ENCODE results near the gene RAP1GAP. TPM values are rescaled to one million over a fixed set of nuclear protein-coding genes. Genes with fewer than 3 reads are reported as not detected.

The RAP1GAP gene
- total RNA-seq, 1 donor from 2014 or later: 14.7 TPM

GRCh38 chr1:21664806-21665588, 4.2 kb downstream of the RAP1GAP start:
- no peak for ATAC-seq
- peak; percentile 42 for DNase-seq (ENCODE audit: low spot score)
- intact Hi-C loops (cut with DNase I): no loop called here

GRCh38 chr1:21663951-21664805, 5.0 kb downstream of the RAP1GAP start:
- ATAC-seq: no peak
- DNase-seq (ENCODE audit: low spot score): peak; percentile 43
- intact Hi-C loops (cut with DNase I): no loop called here

- intact Hi-C loops (cut with DNase I): no loop called here
- DNase-seq (ENCODE audit: low spot score) (peak; percentile 32), ATAC-seq (no peak)
Observed at GRCh38 chr1:21663248-21663950, 5.8 kb downstream of the RAP1GAP start.

GRCh38 chr1:21662426-21663247, 6.5 kb downstream of the RAP1GAP start:
- intact Hi-C loops (cut with DNase I): no loop called here
- no peak for ATAC-seq

DNA sequence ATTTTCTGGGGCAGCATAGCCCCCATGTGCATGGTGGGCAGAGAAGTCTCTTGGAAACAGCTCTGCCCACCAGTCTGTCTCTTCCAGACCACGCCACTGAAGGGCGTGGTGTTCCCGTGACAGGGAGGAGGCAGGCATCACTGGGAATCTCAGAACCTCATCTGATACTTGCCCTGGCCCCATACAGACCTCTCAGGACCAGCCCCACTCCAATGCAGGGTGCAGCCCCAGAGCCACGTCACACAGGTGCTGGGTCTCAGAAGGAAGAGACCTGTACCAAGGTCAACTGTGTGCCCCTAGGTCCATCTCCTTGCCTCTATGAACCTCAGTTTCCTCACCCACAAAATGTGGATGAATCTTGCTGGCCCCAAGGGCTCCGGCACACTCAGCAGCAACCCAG, 7.3 kb downstream of the RAP1GAP start:
- DNase-seq (ENCODE audit: low spot score) (no peak), ATAC-seq (no peak)
- intact Hi-C loops (cut with DNase I): no loop called here

More at GRCh38 chr1:21662426-21663247, 6.5 kb downstream of the RAP1GAP start:
- peak; percentile 12 for DNase-seq (ENCODE audit: low spot score)

- intact Hi-C loops (cut with DNase I): loop anchor here (5.0 kb wide), 1 partner anchor 153 kb away; the partner anchor contains the start of gene ALPL
Observed at GRCh38 chr1:21659924-21660326, 9.2 kb downstream of the RAP1GAP start.

GRCh38 chr1:21659099-21659923, 9.8 kb downstream of the RAP1GAP start:
- intact Hi-C loops (cut with DNase I): loop anchor here (5.0 kb wide), 1 partner anchor 152 kb away; the partner anchor contains the start of gene ALPL
- DNase-seq (ENCODE audit: low spot score) (peak; percentile 84), ATAC-seq (peak; percentile 81)

More at GRCh38 chr1:21659924-21660326, 9.2 kb downstream of the RAP1GAP start:
- DNase-seq (ENCODE audit: low spot score): no peak
- ATAC-seq: no peak

GRCh38 chr1:21657456-21658190, 11.5 kb downstream of the RAP1GAP start:
- DNase-seq (ENCODE audit: low spot score) (no peak), ATAC-seq (no peak)
- intact Hi-C loops (cut with DNase I): loop anchor here (5.0 kb wide), 1 partner anchor 150 kb away; the partner anchor contains the start of gene ALPL

DNA sequence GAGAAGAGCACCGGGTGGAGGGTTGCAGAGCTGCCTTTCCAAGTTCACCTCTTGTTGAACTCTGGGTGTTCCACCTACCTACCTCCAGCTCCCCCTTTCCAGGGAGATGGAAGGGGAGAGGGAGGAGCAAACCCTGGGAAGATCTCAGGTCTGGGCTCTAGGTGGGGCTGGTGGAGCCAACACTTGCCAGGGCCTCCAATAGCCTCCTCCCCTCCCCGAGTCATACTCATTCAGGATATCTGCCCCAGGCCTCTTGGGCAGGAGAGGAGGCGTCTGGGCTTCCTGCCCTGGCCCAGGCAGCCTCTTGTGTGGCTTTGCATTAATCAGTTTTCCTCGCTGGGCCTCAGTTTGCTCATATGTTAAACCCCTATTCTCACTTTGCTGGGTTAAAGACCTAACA, 13.4 kb downstream of the RAP1GAP start:
- no peak for DNase-seq (ENCODE audit: low spot score)
- no peak for ATAC-seq
- intact Hi-C loops (cut with DNase I): loop anchor here (5.0 kb wide), 1 partner anchor 148 kb away; the partner anchor contains the start of gene ALPL

DNA sequence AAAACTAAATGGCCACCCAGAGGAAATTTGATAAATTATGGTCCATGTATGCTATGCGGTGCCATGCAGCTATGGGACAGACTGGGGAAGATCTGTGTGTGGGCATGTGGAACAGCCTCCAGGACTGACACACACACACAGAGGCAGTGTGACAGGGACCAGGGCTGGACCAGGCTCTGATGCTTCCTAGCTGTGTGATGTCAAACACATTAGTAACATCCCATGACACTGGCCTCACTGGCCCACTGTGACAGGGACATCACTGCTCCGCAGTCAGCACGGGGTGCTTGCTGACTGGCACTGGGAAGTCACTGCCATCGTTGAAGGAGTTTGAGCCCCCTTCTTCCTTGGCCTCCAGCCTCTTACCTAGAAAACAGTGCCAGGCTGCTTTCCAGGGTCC, 13.9 kb downstream of the RAP1GAP start:
- intact Hi-C loops (cut with DNase I): loop anchor here (5.0 kb wide), 1 partner anchor 148 kb away; the partner anchor contains the start of gene ALPL
- no peak for ATAC-seq
- no peak for DNase-seq (ENCODE audit: low spot score)

GRCh38 chr1:21654209-21654608, 14.9 kb downstream of the RAP1GAP start:
- ATAC-seq (no peak), DNase-seq (ENCODE audit: low spot score) (no peak)
- intact Hi-C loops (cut with DNase I): no loop called here

DNA sequence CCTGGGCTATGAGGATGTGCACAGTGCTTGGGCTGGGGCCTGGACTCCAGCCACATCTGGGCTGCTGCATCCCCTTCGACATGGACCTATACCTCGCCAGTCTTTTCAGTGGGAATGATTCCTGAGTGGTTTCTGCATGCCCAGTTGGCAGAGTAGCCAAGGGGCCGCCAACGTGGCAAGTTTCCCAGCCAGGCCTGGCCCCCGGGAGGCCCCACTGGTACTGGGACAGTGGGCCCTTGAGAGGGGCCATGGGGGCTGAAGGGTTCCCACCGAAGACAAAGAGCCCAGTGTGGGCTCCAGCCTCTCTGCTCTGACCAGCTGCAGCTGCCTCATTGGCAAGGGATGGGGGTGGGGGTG, 15.4 kb downstream of the RAP1GAP start:
- no peak for DNase-seq (ENCODE audit: low spot score)
- intact Hi-C loops (cut with DNase I): no loop called here
- peak; percentile 38 for ATAC-seq

DNA sequence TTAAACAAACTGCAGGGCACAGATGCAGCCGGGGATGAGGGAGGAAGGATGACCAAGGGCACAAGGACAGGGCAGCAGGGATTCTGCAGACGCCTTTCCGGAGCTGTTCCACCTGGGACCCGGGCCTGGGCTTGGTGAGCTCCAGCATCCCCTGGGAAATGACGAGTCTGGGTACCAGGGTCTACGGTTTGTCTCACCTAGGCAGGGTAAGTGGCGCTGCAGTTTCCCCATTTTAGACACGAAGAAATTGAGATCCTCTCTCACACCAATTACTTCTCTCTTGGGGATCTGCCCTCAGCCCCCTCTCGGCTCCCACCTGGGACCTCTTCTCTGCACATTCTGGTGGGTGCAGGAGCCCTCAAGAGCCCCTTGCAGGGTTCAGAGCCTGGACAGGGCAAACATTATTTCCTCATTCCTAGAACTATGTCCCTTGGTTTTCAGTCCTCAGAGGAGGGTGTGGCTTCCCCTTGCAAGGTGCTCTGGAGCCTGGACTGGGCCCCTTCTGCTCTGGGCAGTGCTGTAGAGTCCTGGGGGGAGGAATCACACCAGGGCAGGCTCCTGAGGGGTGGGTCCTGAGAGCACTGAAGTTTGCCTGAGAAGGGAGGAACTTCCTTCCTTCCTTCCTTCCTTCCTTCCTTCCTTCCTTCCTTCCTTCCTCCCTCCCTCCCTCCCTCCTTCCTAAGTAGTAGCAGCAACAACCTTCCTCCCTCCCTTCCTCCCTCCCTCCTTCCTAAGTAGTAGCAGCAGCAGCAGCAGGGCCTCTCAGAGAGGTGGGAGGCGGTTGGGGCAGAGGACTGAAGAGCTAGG, 16.0 kb downstream of the RAP1GAP start:
- intact Hi-C loops (cut with DNase I): no loop called here
- no peak for DNase-seq (ENCODE audit: low spot score)
- ATAC-seq: no peak

- ATAC-seq: no peak
- DNase-seq (ENCODE audit: low spot score): no peak
- intact Hi-C loops (cut with DNase I): no loop called here
Observed at GRCh38 chr1:21652101-21652936, 16.8 kb downstream of the RAP1GAP start.

Data from sciatic nerve (tissue), 2 donors.